Kidney (tissue), 14 donors: ENCODE data around the gene TNS2. TPM values are rescaled to one million over a fixed set of nuclear protein-coding genes. Genes with fewer than 3 reads are reported as not detected.

ENCODE experiments used
- DNase-seq, 5 donors: peaks; one replicate each; pipeline ENCODE4 v3.0.0-alpha.2; 2013 to 2020
- FAIRE-seq: peaks from 2 replicates; lab custom pipeline; 2012; peaks lifted over from hg19 to GRCh38; lab: Jason Lieb, UNC
- H3K27ac ChIP-seq, 2 donors: one replicate each; pipeline ENCODE4 v1.7.0; 2013; ENCODE audit warnings: low read depth in 2 of 2, low read length in 2 of 2, inconsistent platforms in 1 of 2
- H3K27me3 ChIP-seq: one replicate; pipeline ENCODE4 v1.7.1; 2013; ENCODE audit warnings: low read length, inconsistent platforms; ENCODE audit not compliant: control insufficient read depth, insufficient read depth
- H3K36me3 ChIP-seq, 3 donors: one replicate each; pipeline versions ENCODE4 v1.7.0 to v1.7.1; 2013; ENCODE audit warnings: low read length in 3 of 3, control low read depth in 1 of 3, inconsistent platforms in 1 of 3; ENCODE audit not compliant: insufficient read depth in 3 of 3, control insufficient read depth in 2 of 3
- H3K4me1 ChIP-seq, 3 donors: one replicate each; pipeline versions ENCODE4 v1.7.0 to v1.7.1; 2013; ENCODE audit warnings: low read length in 3 of 3, inconsistent platforms in 1 of 3, low read depth in 1 of 3; ENCODE audit not compliant: control insufficient read depth in 2 of 3, insufficient read depth in 2 of 3
- H3K4me3 ChIP-seq, 3 donors: one replicate each; pipeline versions ENCODE4 v1.7.0 to v1.8.1; 2013; ENCODE audit warnings: low read length in 3 of 3, control low read depth in 1 of 3, inconsistent platforms in 1 of 3
- H3K9ac ChIP-seq, 3 donors: one replicate each; pipeline versions ENCODE4 v1.7.0 to v1.7.1; 2013; ENCODE audit warnings: low read length in 3 of 3, control low read depth in 1 of 3, inconsistent platforms in 1 of 3
- H3K9me3 ChIP-seq, 3 donors: one replicate each; pipeline versions ENCODE4 v1.7.0 to v1.7.1; 2013; ENCODE audit warnings: low read length in 3 of 3, control low read depth in 1 of 3, inconsistent platforms in 1 of 3; ENCODE audit not compliant: control insufficient read depth in 2 of 3, insufficient read depth in 1 of 3
- intact Hi-C: fragments of 100-400 bp; cut with DNase I; formaldehyde crosslinking; loops from one replicate; pipeline ENCODE4 v1.11.1; 2022
- polyA plus RNA-seq: library from polyadenylated mRNA; stranded (reverse); fragments of 350-450 nt; fragmentation: Illumina TruSeq; extraction: RNeasy Lipid Tissue Mini Kit (QIAGEN cat#74804); gene quantifications from one replicate; pipeline ENCODE4 v1.2.3, GENCODE V29; 2014; ENCODE audit warnings: low read depth, low replicate concordance; ENCODE audit not compliant: insufficient read depth
- total RNA-seq: library from RNA; stranded (reverse); fragmentation: NEBNext Ultra II Directional; extraction: Animal tissue kit (Norgen Biotek cat#: 25700); gene quantifications from one replicate; pipeline ENCODE4 v1.2.1, GENCODE V29; 2021
- TF ChIP-seq, protein P1 (sequence below): IDR thresholded peaks from 3 replicates; pipeline ENCODE4 v1.5.1; 2012; ENCODE audit warnings: mild to moderate bottlenecking, moderate library complexity, borderline replicate concordance; ENCODE audit not compliant: insufficient read depth; ENCODE audit errors: extremely low read depth
- donor health status: control.
- donor health status: control.
- donor health status: control.
- donor health status: control.
- donor health status: control.
- donor health status: DM: yes; HTN: yes; CAD: no.
- donor health status: Normal renal cell carcinoma (clear cell type).

The TNS2 gene
- total and polyA plus RNA-seq, 2 donors from 2014 or later: 90.1 to 179 TPM

DNA sequence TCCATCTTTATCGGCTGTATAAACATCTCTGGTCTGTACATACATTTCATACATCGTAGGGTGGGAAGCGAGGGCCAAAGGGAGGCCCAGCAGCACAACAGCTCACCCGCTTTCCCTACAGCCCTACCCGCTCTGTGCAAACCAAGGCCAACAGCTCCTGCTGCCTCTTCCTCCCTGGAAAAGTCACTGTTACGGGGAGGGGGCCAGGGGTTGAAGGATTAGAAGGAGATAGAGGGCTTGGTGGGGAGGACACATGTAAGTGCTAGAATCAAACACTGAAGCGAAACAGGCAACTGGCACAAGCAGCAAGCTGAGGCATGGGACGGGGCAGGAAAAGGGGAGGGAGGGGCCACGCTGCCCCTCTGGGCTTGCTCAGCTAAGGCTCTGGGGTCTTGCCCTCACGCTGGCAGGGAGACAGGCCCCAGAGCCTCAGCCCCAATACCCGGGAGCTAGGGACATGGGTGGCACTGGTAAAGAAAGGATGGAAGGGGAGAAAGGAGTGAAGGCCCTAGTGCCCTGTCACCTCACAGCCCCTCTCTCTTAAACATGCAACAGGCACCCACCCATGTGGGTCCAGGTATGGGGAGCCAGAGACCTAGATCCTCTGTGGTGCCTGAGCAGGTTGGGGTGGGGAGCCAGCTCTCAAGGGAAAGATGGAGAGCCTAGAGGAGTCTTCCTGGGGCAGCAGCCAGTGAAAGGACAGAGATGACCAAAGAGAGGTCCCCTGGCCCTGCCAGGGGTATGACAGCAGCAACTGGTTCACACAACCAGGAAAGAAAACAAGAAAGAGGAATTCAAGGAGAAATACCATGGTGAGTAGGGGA lies 15.0 kb downstream of the TNS2 start:
- intact Hi-C loops: loop anchor here (10.0 kb wide), 1 partner anchor 130 kb away; no protein-coding TSS in a partner anchor
- peaks cover 0 to 43% (median 9%) of the 10 kb centered on the region in 3 donors for H3K4me1 ChIP-seq
- DNase-seq (peak in 2 of 5 donors; percentile 32 to 72), FAIRE-seq (no peak)
- no peaks in the 10 kb centered on the region for H3K27me3 ChIP-seq
- no peak overlapping the region for H3K9ac ChIP-seq
- peak overlapping the region in 1 of 2 donors; percentile 50 for H3K27ac ChIP-seq
- no peaks in the 10 kb centered on the region for H3K9me3 ChIP-seq
- no peak overlapping the region for H3K4me3 ChIP-seq
- TF ChIP-seq, protein P1, sequence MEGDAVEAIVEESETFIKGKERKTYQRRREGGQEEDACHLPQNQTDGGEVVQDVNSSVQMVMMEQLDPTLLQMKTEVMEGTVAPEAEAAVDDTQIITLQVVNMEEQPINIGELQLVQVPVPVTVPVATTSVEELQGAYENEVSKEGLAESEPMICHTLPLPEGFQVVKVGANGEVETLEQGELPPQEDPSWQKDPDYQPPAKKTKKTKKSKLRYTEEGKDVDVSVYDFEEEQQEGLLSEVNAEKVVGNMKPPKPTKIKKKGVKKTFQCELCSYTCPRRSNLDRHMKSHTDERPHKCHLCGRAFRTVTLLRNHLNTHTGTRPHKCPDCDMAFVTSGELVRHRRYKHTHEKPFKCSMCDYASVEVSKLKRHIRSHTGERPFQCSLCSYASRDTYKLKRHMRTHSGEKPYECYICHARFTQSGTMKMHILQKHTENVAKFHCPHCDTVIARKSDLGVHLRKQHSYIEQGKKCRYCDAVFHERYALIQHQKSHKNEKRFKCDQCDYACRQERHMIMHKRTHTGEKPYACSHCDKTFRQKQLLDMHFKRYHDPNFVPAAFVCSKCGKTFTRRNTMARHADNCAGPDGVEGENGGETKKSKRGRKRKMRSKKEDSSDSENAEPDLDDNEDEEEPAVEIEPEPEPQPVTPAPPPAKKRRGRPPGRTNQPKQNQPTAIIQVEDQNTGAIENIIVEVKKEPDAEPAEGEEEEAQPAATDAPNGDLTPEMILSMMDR: no peak
- peaks cover 0 to 37% (median 12%) of the 10 kb centered on the region in 3 donors for H3K36me3 ChIP-seq

DNA sequence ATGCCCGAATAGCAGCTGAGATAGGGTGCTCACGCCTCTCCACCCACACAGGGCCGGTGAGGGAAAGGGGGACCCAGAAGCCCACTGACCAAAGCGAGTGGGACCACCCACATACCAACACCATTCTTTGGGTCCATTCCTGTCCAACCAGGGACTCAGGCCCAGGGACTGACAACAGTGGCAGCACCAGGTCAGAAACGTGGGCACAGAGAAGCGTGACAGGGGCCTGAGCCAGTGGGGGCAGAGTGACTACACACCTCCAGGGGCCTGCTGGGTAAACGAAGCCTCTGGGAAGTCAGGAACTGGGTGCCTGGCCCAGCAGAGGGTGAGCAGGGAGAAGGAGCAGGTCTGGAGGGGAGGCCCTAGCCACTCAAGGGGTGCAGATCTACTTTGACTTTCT lies 15.6 kb downstream of the TNS2 start:
- DNase-seq (peak in 2 of 5 donors; percentile 54 to 74), FAIRE-seq (no peak)
- Histone ChIP-seq H3K4me3 (no peak overlapping the region), H3K4me1 (peaks cover 0 to 42% (median 9%) of the 10 kb centered on the region in 3 donors), H3K27me3 (no peaks in the 10 kb centered on the region), H3K36me3 (peaks cover 0 to 31% (median 12%) of the 10 kb centered on the region in 3 donors), H3K27ac (peak overlapping the region; percentile 48 to 51), H3K9ac (peak overlapping the region in 1 of 3 donors; percentile 2), H3K9me3 (no peaks in the 10 kb centered on the region)
- intact Hi-C loops: loop anchor here (10.0 kb wide), 1 partner anchor 129 kb away; no protein-coding TSS in a partner anchor
- TF ChIP-seq, protein P1: no peak

DNA sequence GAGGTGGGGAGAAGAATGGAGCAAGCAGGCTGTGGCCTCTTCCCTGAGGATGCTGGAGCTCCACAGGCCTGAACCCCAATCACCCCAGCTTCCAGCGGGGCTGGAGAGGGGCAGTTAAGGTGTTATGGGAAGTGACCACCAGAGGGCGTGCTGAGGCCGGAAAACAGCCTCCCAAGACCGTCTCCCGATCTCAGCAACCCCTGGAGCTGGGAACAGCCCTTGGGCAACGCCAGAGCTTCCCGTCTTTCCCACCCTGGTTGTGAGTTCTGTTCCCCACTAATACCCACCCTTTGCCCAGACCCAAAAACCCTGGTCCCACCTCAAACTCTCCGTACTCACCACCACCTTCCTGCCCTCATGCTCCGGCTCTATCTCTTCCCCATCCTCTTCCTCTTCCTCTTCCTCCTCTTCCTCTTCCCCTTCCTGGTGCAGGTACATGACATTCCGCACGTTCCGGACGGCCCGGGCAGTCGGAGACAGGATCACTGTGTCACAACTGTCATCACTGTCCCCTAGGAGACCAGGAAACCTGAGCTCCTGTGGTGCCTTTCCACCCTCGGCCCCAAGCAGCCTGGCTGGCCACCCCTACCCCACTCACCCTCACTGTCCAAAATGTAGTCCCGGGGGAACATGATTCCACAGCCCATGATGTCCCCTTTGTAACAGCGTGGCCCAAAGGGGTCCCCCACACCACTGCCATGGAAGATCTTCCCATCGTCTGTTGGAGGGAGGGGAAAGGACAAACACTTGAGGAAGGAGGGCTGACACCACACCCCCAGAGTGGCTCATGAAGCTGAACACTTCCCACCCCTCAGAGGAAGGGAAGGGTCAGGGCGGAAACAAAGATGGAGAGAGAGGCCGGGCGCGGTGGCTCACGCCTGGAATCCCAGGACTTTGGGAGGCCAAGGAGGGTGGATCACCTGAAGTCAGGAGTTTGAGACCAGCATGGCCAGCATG lies 16.4 kb downstream of the TNS2 start:
- peaks cover 0 to 28% (median 12%) of the 10 kb centered on the region in 3 donors for H3K36me3 ChIP-seq
- peak overlapping the region in 1 of 3 donors; percentile 2 for H3K9ac ChIP-seq
- peak overlapping the region; percentile 48 to 51 for H3K27ac ChIP-seq
- H3K27me3 ChIP-seq: no peaks in the 10 kb centered on the region
- intact Hi-C loops: loop anchor here (10.0 kb wide), 1 partner anchor 129 kb away; no protein-coding TSS in a partner anchor
- FAIRE-seq (no peak), DNase-seq (peak; percentile 80 to 92 (median 86))
- TF ChIP-seq, protein P1: peak; percentile 90
- no peaks in the 10 kb centered on the region for H3K9me3 ChIP-seq
- H3K4me3 ChIP-seq: no peak overlapping the region
- H3K4me1 ChIP-seq: peaks cover 0 to 37% (median 5%) of the 10 kb centered on the region in 3 donors
